KG1 (cell line): Measurements from ENCODE around the gene SSX4.
"Not testable (repeated sequence)": the region's sequence is repeated elsewhere in the genome, so short reads cannot be mapped to it uniquely, and the experiment has no call there.

Experiments used
- DNase-seq: peaks from one replicate; lab custom pipeline; 2025; lab: John Stamatoyannopoulos, UW

The SSX4 gene

GRCh38 chrX:48383239-48383638, at the start of gene SSX4:
Gene SSX4 (plus strand): TSS chrX:48383539. CDS start chrX:48384054, 515 bp downstream.
- not testable (repeated sequence) for DNase-seq

GRCh38 chrX:48346059-48346458, 37.3 kb upstream of the SSX4 start:
- DNase-seq: not testable (repeated sequence)

DNA sequence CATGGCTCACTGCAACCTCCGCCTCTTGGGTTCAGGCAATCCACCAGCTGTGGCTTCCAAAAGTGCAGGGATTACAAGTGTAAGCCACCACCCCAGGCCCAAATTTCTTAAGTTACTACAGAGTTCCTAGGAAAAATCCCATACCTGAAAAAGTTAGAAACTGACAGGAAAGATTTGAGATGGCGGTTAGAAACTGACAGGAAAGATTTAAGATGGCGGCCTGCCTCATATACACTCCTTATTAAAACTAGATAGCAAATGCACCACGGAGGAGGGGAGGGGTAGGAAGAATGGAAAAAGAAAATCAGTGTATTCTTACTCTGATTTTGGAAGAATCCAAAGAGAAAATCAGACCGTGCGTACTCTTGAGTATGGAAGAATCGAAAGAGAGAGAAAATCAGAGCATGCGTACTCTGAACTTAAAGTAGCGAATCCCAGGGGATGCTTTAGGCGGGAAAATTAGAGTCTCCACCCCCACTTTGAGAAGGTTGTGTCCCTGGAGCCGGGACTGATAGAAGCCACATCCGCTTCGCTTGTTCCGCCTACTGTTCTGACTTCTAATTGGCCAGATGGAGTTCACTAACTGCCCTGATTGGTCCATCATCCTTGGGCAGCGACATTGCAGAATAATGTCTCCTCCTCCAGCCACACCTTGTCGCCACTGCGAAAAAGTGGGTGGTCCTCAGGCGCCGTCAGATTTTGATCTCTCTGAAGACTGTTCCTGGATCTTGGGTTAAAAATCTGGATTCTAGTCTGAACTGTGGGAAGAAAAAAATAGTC, 26.8 kb upstream of the SSX4 start, which contains the start of gene SSX3:
Gene SSX3 (minus strand): TSS at position 389 of the 780 bp plus-strand sequence. CDS start 1,454 bp downstream, outside the sequence.
- not testable (repeated sequence) for DNase-seq

- DNase-seq: no peak
These were observed 25.7 kb upstream of the SSX4 start for GRCh38 chrX:48357681-48358080.

GRCh38 chrX:48359281-48359680, 24.1 kb upstream of the SSX4 start:
- not testable (repeated sequence) for DNase-seq

DNA sequence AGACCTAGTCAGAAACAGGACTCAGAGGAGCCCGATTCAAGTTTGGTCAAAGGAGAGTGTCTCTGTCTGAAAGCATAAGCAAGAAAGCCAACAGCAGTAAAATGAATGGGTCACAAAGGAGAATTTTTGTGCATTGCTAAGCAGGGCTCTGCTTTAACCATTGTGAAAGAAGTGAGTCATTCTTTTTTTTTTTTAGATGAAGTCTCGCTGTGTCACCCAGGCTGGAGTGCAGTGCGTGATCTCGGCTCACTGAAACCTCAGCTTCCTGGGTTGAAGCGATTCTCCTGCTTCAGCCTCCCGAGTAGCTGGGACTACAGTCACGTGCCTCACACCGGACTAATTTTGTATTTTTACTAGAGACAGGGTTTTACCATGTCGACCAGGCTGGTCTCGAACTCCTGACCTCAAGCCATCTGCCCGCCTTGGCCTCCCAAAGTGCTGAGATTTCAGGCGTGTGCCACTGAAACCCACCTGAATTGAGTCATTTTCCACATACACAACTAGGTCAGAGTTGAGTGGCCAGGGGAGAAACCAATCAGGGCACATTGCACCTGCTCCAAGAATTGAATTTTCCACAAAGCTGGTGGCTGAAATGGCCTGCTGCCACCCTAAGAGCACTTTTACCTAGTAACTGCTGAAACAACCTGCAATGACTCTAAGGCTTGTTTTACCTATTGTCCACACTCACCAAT, 15.5 kb upstream of the SSX4 start:
- DNase-seq: not testable (repeated sequence)

GRCh38 chrX:48370408-48370807, 12.9 kb upstream of the SSX4 start:
- DNase-seq: not testable (repeated sequence)

DNA sequence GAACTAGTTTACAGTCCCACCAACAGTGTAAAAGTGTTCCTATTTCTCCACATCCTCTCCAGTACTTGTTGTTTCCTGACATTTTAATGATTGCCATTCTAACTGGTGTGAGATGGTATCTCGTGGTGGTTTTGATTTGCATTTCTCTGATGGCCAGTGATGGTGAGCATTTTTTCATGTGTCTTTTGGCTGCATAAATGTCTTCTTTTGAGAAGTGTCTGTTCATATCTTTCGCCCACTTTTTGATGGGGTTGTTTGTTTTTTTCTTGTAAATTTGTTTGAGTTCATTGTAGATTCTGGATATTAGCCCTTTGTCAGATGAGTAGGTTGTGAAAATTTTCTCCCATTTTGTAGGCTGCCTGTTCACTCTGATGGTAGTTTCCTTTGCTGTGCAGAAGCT, 13.6 kb downstream of the SSX4 start:
- DNase-seq: not testable (repeated sequence)

- DNase-seq: not testable (repeated sequence)
These were observed 14.5 kb downstream of the SSX4 start for GRCh38 chrX:48397825-48398224.

DNA sequence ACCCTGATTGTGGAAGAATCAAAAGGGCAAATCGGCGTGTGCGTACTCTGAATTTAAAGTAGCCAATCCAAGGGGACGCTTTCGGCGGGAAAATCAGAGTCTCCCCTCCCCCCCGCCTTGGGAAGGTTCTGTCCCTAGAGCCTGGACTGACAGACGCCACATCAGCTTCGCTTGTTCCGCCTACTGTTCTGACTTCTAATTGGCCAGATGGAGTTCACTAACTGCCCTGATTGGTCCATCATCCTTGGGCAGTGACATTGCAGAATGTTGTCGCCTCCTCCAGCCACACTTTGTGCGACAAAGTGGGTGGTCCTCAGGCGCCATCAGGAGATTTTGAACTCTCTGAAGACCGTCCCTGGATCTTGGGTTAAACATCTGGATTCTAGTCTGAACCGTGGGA, 28.5 kb downstream of the SSX4 start, which contains the start of gene SSX4B:
Gene SSX4B (minus strand): TSS at position 101 of the 400 bp plus-strand sequence. CDS start 588 bp downstream, outside the sequence.
- DNase-seq: not testable (repeated sequence)

GRCh38 chrX:48427027-48427716, 43.8 kb downstream of the SSX4 start:
- DNase-seq: not testable (repeated sequence)

DNA sequence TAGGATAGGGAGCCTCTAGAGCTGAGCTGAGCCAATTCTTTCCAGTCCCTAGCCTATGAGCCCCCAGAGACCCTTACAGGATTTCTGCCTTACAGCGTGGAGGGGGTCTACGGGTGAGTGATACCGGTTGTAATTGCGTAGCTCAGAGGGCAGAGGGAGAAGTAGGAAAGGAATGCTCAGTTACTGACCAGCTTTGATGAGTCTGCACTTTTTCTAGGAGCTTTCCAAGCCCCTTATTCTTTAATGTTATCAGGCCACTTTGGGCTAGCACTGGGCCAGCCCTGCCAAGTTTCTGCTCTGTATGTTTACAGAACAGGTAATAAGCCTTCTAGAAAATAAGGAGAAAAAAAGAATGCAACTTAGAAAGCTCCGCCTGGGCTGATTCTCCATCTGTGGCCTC, 46.3 kb downstream of the SSX4 start:
- DNase-seq: not testable (repeated sequence)

DNA sequence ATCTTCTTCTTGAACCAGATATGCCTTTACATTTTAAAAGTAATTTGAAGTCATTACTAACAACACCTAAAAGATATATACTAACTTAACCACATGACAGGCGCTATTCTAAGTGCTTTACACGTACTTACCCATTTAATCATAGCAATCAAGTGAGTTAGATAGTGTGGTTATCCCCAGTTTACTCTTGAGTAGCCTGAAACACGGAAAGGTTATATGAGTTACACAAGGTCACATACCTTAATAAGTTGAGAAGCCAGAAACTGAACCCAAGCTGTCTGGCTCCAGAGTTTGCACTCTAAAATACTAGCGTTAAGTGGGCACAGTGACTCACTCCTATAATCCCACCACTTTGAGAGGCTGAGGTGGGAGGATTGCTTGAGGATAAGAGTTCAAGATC, 46.8 kb downstream of the SSX4 start:
- not testable (repeated sequence) for DNase-seq

DNA sequence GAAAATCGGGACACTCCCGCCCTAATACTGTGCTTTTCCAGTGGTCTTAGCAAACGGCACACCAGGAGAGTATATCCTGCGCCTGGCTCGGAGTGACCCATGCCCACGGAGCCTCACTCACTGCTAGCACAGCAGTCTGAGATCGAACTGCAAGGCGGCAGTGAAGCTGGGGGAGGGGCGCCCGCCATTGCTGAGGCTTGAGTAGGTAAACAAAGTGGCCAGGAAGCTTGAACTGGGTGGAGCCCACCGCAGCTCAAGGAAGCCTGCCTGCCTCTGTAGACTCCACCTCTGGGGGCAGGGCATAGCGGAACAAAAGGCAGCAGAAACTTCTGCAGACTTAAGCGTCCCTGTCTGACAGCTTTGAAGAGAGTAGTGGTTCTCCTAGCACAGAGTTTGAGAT, 50.4 kb downstream of the SSX4 start:
- DNase-seq: not testable (repeated sequence)
